Activated naive CD8-positive, alpha-beta T cell treated with anti-CD3 and anti-CD28 coated beads for 36 hours (primary cell): ENCODE data around the gene NDUFA9. TPM values are rescaled to one million over a fixed set of nuclear protein-coding genes. Genes with fewer than 3 reads are reported as not detected.

Experiments
- DNase-seq: peaks from one replicate; pipeline ENCODE4 v3.0.0; 2021
- H3K27ac Mint-ChIP-seq: one replicate; pipeline ENCODE4 v1.8.0; 2022; ENCODE audit warnings: mild to moderate bottlenecking, moderate library complexity, mixed read lengths
- H3K27me3 Mint-ChIP-seq: one replicate; pipeline ENCODE4 v1.8.0; 2022; ENCODE audit warnings: mild to moderate bottlenecking, mixed read lengths
- H3K36me3 Mint-ChIP-seq: one replicate; pipeline ENCODE4 v1.8.0; 2021; ENCODE audit warnings: mild to moderate bottlenecking, mixed read lengths
- H3K4me1 Mint-ChIP-seq: one replicate; pipeline ENCODE4 v1.8.0; 2021; ENCODE audit warnings: mixed read lengths
- H3K4me3 Mint-ChIP-seq: one replicate; pipeline ENCODE4 v1.8.0; 2022; ENCODE audit warnings: mild to moderate bottlenecking, moderate library complexity, mixed read lengths
- H3K9me3 Mint-ChIP-seq: one replicate; pipeline ENCODE4 v1.8.0; 2022; ENCODE audit warnings: mixed read lengths
- total RNA-seq, 2 experiments: library from RNA; stranded (reverse); gene quantifications; one replicate each; pipeline ENCODE4 v1.2.3, GENCODE V29; 2021

NDUFA9 gene
- total RNA-seq, 2 experiments from 2014 or later, result 148 to 150 TPM

DNA sequence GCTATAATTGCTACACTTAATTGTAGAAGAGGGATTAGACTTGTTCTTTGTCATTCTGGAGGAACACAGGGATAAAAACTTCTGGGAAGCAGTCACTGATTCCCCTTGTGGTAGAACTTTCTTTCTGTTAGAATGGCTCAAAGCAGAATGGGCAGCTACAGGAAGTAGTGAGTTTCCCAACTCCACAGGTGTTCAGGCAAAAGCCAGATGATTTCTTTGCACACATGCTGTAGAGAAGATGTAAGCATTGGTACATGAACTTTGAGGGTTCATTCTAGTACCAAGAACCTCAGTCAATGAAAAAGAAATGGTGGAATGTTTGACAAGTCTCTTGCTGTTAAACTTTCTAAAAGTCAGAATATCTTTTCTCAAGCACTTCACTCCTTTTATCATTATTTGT lies 4.3 kb downstream of the NDUFA9 start:
- no peak for DNase-seq
- H3K9me3 Mint-ChIP-seq, result no peaks in the 10 kb centered on the region
- no peak overlapping the region for H3K4me3 Mint-ChIP-seq
- peaks cover 35% of the 10 kb centered on the region for H3K4me1 Mint-ChIP-seq
- H3K36me3 Mint-ChIP-seq, result peaks cover 15% of the 10 kb centered on the region
- no peak overlapping the region for H3K27ac Mint-ChIP-seq
- no peaks in the 10 kb centered on the region for H3K27me3 Mint-ChIP-seq

DNA sequence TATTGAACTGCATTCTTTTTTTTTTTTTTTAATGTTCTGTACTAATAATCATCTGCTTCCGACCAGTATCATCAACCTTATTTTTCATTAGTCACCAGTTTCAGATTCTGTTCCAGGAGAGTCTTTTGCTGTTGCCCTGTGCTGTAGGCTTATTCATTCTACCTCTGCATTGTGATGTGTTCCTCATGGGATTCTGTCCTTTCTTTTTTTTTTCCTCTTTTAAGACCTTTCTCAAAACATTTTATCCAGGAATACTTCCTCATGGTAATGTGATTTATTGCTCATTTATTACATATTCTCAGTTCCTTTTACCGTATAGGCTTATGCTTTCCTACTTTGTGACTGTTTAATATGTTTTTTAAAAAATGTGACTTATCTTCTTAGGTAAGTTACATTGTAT lies 4.8 kb downstream of the NDUFA9 start:
- H3K36me3 Mint-ChIP-seq, result peaks cover 15% of the 10 kb centered on the region
- no peaks in the 10 kb centered on the region for H3K27me3 Mint-ChIP-seq
- no peak for DNase-seq
- no peak overlapping the region for H3K27ac Mint-ChIP-seq
- H3K4me3 Mint-ChIP-seq, result no peak overlapping the region
- H3K4me1 Mint-ChIP-seq, result peaks cover 34% of the 10 kb centered on the region
- H3K9me3 Mint-ChIP-seq, result no peaks in the 10 kb centered on the region

DNA sequence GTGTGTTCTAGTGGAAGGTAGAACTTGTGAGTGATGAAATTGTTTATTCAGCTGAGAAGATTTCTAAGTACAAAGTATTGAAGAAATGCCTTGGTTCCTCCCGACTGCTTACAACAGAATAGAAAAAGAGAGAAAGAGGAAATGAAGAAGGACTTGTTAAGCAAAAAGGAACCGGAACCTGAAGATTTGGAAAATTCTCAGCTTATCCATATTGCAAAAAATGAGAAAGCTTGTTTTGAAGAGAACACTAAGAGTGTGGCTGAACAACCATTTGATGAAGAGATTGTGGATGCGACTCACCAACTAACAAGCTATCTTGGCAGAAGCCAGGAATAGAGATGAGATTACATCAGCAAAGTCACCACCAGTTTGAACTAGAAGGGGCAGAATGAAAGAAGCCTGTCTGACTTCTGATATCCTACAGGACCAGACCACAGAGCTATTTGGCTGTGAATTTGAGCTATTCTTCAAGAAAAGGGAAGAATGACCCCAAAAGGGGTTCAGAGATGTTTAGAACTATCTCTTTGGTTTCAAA lies 15.1 kb downstream of the NDUFA9 start:
- Mint-ChIP-seq H3K27ac (peak overlapping the region; percentile 12), H3K36me3 (peaks cover 33% of the 10 kb centered on the region), H3K27me3 (no peaks in the 10 kb centered on the region), H3K4me1 (peaks cover 2% of the 10 kb centered on the region), H3K9me3 (no peaks in the 10 kb centered on the region), H3K4me3 (no peak overlapping the region)
- DNase-seq, result no peak

- Mint-ChIP-seq H3K36me3 (peaks cover 31% of the 10 kb centered on the region), H3K27ac (no peak overlapping the region), H3K4me1 (peaks cover 2% of the 10 kb centered on the region), H3K4me3 (no peak overlapping the region), H3K9me3 (no peaks in the 10 kb centered on the region), H3K27me3 (no peaks in the 10 kb centered on the region)
- DNase-seq, result no peak
Measured at GRCh38 chr12:4665236-4665635, 16.3 kb downstream of the NDUFA9 start.

DNA sequence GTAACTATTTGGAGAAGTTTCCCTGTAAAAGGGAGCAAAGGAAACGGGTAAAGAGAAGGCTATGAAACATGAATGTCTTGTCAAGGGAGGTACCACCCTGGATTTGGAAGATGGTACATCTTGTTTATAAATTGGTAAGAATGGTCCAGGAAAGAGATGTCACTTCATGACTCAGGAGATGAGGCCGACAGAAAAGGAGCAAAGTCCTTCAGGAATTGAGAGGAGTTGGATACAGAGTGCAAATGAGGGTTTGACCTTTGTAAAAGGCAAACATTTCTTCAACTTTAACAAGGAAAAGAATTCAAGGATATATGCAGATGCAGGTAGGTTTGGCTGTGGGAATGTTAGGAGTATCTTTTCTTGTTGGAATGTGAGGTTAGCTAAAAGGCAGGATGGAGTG lies 30.8 kb downstream of the NDUFA9 start:
- no peaks in the 10 kb centered on the region for H3K4me1 Mint-ChIP-seq
- peaks cover 35% of the 10 kb centered on the region for H3K36me3 Mint-ChIP-seq
- H3K9me3 Mint-ChIP-seq, result no peaks in the 10 kb centered on the region
- no peak for DNase-seq
- no peak overlapping the region for H3K27ac Mint-ChIP-seq
- H3K27me3 Mint-ChIP-seq, result no peaks in the 10 kb centered on the region
- H3K4me3 Mint-ChIP-seq, result no peak overlapping the region

GRCh38 chr12:4681732-4682131 lies 32.8 kb downstream of the NDUFA9 start:
- H3K4me1 Mint-ChIP-seq, result no peaks in the 10 kb centered on the region
- H3K27ac Mint-ChIP-seq, result no peak overlapping the region
- DNase-seq, result no peak
- no peak overlapping the region for H3K4me3 Mint-ChIP-seq
- H3K27me3 Mint-ChIP-seq, result no peaks in the 10 kb centered on the region
- peaks cover 38% of the 10 kb centered on the region for H3K36me3 Mint-ChIP-seq
- H3K9me3 Mint-ChIP-seq, result no peaks in the 10 kb centered on the region

DNA sequence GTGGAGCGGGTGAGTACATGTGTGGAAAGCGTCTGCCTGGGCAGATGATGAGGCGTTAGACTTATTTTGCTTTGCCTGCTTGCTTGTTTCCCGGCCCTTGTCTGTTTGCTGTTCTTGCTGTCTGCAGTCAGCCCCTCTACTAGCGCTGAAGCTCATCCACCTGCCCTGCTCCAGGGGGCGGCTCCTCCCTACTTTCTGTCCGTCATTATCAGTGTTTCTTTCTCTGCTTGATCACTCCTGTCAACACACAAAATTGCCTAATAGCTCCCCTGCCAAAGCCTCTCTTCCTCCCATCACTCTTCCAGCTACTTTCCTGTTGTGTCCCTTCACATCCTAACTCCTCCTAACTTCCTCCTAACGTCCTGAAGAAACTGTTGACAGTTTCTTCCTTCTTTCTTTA lies 36.4 kb downstream of the NDUFA9 start:
- DNase-seq, result no peak
- Mint-ChIP-seq H3K36me3 (peaks cover 54% of the 10 kb centered on the region), H3K27ac (no peak overlapping the region), H3K27me3 (no peaks in the 10 kb centered on the region), H3K4me1 (no peaks in the 10 kb centered on the region), H3K4me3 (no peak overlapping the region), H3K9me3 (no peaks in the 10 kb centered on the region)

DNA sequence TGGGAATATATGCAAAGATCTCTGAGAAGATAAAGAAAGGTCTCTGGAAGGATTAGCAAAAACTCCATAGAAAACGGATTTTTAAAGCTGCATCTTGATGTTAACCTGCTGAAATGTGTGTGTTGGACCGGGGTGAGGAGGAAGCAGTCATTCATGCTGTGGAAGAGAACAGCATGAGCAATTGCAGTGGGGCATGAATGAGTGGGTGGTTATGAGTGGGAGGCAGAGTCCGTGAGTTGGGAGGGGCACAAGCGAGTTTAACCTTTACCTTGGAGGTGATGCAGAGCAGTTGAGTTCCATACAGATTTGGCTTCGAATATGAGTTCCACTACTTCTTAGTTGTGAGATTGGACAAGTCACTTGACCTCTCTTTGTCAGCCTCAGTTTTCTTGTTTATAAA lies 41.8 kb downstream of the NDUFA9 start:
- H3K4me1 Mint-ChIP-seq, result no peaks in the 10 kb centered on the region
- no peaks in the 10 kb centered on the region for H3K9me3 Mint-ChIP-seq
- H3K36me3 Mint-ChIP-seq, result peaks cover 49% of the 10 kb centered on the region
- DNase-seq, result no peak
- no peak overlapping the region for H3K27ac Mint-ChIP-seq
- H3K27me3 Mint-ChIP-seq, result no peaks in the 10 kb centered on the region
- no peak overlapping the region for H3K4me3 Mint-ChIP-seq

Other genes with a start within 250 kb of the NDUFA9 start
- not detected for gene FGF6, start 203.3 kb upstream of the NDUFA9 start, total RNA-seq
- gene RAD51AP1, start 110.2 kb upstream of the NDUFA9 start, total RNA-seq, result 10 to 100 TPM; 52.4 to 52.7 TPM
- gene DYRK4, start 86.9 kb upstream of the NDUFA9 start, total RNA-seq, result 10 to 100 TPM; 38.1 to 40.1 TPM
- 1 to 10 TPM; 2.1 to 2.7 TPM for gene AKAP3, start 63 bp upstream of the NDUFA9 start, total RNA-seq
- under 1 TPM in 1 of 2 experiments, not detected in 1; 0.08 TPM for gene GALNT8, start 71.3 kb downstream of the NDUFA9 start, total RNA-seq